NT2/D1 (cell line): ENCODE measurements around the gene CASK.

Source experiments
- SUZ12 ChIP-seq: IDR thresholded peaks from 2 replicates; pipeline ENCODE4 v1.6.1; 2011; ENCODE audit not compliant: insufficient read length, insufficient read depth; ENCODE audit errors: extremely low read depth
- YY1 ChIP-seq: IDR thresholded peaks from 2 replicates; pipeline ENCODE4 v1.6.1; 2011; ENCODE audit not compliant: insufficient read length, insufficient read depth
- ZNF274 ChIP-seq: IDR thresholded peaks from 2 replicates; pipeline ENCODE4 v1.6.1; 2011; ENCODE audit warnings: mild to moderate bottlenecking, low read depth, low read length

DNA sequence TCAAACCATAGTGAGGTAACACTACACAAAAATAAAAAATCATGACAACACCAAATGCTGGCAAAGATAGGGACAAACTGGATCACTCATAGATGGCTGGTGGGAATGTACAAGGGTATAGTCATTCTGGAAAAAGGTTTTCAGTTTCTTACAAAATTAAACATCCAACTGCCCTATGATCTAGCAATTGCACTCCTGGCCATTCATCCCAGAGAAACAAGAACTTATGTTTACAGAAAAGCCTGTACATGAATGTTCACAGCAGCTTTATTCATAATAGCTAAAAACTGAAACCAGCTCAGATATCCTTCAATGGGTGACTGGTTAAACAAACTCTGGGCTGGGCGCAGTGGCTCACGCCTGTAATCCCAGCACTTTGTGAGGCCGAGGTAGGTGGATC lies 432.9 kb downstream of the CASK start:
- TF ChIP-seq ZNF274 = no peak
- TF ChIP-seq YY1 = no peak
- TF ChIP-seq SUZ12 = no peak
